ENCODE measurements around the gene THPO. TPM values are rescaled to one million over a fixed set of nuclear protein-coding genes. Genes with fewer than 3 reads are reported as not detected.

THPO gene
- total RNA-seq, 1 donor from 2014 or later = 2.3 TPM

- peaks cover 38% of the 10 kb centered on the region for H3F3A ChIP-seq (ENCODE audit: low read depth)
- TF ChIP-seq EZH2 (IDR thresholded peaks at IDR 0.05) = no peak
- TF ChIP-seq CTCF (IDR thresholded peaks at IDR 0.05) = no peak
- TF ChIP-seq EZH2phosphoT487 (IDR thresholded peaks at IDR 0.05) = no peak
- H3K79me2 ChIP-seq (ENCODE audit: low read depth) = no peaks in the 10 kb centered on the region
- H3K27ac ChIP-seq = peak overlapping the region; percentile 26
- H3K9me3 ChIP-seq (ENCODE audit: low read depth) = no peaks in the 10 kb centered on the region
- DNase-seq (ENCODE audit: low spot score) = no peak
- H2AFZ ChIP-seq (replicated peaks) = no peak overlapping the region
- Mint-ChIP-seq H3K36me3 (peaks cover 14% of the 10 kb centered on the region), H3K27ac (peak overlapping the region; percentile 5), H3K4me3 (no peak overlapping the region), H3K27me3 (ENCODE audit: insufficient read depth, low read depth) (peaks cover 5% of the 10 kb centered on the region), H3K9me3 (no peaks in the 10 kb centered on the region), H3K4me1 (peaks cover 46% of the 10 kb centered on the region)
- no peak overlapping the region for H3K9ac ChIP-seq
- no peaks in the 10 kb centered on the region for H3K36me3 ChIP-seq
- H3K4me2 ChIP-seq = no peak overlapping the region
- no peak overlapping the region for H3K4me3 ChIP-seq
- no peaks in the 10 kb centered on the region for H3K27me3 ChIP-seq
- peaks cover 41% of the 10 kb centered on the region for H4K20me1 ChIP-seq (ENCODE audit: low read depth)
- H3K4me1 ChIP-seq = peaks cover 16% of the 10 kb centered on the region
These were observed 31.4 kb downstream of the THPO start for GRCh38 chr3:184346480-184347190.

- Histone ChIP-seq H3K36me3 (no peaks in the 10 kb centered on the region), H2AFZ (replicated peaks) (no peak overlapping the region), H3K79me2 (ENCODE audit: low read depth) (peaks cover 4% of the 10 kb centered on the region), H3K4me1 (peaks cover 16% of the 10 kb centered on the region), H3K27me3 (no peaks in the 10 kb centered on the region), H3K4me3 (no peak overlapping the region), H3K27ac (peak overlapping the region; percentile 71), H4K20me1 (ENCODE audit: low read depth) (peaks cover 47% of the 10 kb centered on the region), H3K9me3 (ENCODE audit: low read depth) (no peaks in the 10 kb centered on the region), H3K9ac (no peak overlapping the region), H3F3A (ENCODE audit: low read depth) (peaks cover 38% of the 10 kb centered on the region), H3K4me2 (peak overlapping the region; percentile 59)
- DNase-seq (ENCODE audit: low spot score) = peak; percentile 88
- Mint-ChIP-seq H3K4me3 (no peak overlapping the region), H3K4me1 (peaks cover 36% of the 10 kb centered on the region), H3K27ac (peak overlapping the region; percentile 96), H3K9me3 (no peaks in the 10 kb centered on the region), H3K27me3 (ENCODE audit: insufficient read depth, low read depth) (peaks cover 5% of the 10 kb centered on the region), H3K36me3 (peaks cover 9% of the 10 kb centered on the region)
- no peak for TF ChIP-seq EZH2phosphoT487 (IDR thresholded peaks at IDR 0.05)
- TF ChIP-seq CTCF (IDR thresholded peaks at IDR 0.05) = peak; percentile 65
These were observed 32.5 kb downstream of the THPO start for GRCh38 chr3:184345317-184346144.

DNA sequence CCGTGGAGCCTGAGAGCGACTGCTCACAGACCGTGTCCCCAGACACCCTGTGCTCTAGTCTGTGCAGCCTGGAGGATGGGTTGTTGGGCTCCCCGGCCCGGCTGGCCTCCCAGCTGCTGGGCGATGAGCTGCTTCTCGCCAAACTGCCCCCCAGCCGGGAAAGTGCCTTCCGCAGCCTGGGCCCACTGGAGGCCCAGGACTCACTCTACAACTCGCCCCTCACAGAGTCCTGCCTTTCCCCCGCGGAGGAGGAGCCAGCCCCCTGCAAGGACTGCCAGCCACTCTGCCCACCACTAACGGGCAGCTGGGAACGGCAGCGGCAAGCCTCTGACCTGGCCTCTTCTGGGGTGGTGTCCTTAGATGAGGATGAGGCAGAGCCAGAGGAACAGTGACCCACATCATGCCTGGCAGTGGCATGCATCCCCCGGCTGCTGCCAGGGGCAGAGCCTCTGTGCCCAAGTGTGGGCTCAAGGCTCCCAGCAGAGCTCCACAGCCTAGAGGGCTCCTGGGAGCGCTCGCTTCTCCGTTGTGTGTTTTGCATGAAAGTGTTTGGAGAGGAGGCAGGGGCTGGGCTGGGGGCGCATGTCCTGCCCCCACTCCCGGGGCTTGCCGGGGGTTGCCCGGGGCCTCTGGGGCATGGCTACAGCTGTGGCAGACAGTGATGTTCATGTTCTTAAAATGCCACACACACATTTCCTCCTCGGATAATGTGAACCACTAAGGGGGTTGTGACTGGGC, 33.3 kb downstream of the THPO start:
- Mint-ChIP-seq H3K27me3 (ENCODE audit: insufficient read depth, low read depth) (peaks cover 5% of the 10 kb centered on the region), H3K36me3 (peaks cover 9% of the 10 kb centered on the region), H3K4me1 (peaks cover 33% of the 10 kb centered on the region), H3K9me3 (no peaks in the 10 kb centered on the region), H3K4me3 (no peak overlapping the region), H3K27ac (no peak overlapping the region)
- Histone ChIP-seq H3K79me2 (ENCODE audit: low read depth) (peaks cover 12% of the 10 kb centered on the region), H3K4me1 (peaks cover 16% of the 10 kb centered on the region), H3K27ac (peak overlapping the region; percentile 71), H3K9me3 (ENCODE audit: low read depth) (no peaks in the 10 kb centered on the region), H4K20me1 (ENCODE audit: low read depth) (peaks cover 55% of the 10 kb centered on the region), H3K9ac (no peak overlapping the region), H3K27me3 (no peaks in the 10 kb centered on the region), H2AFZ (replicated peaks) (no peak overlapping the region), H3K36me3 (no peaks in the 10 kb centered on the region), H3K4me2 (peak overlapping the region; percentile 59), H3K4me3 (no peak overlapping the region), H3F3A (ENCODE audit: low read depth) (peaks cover 33% of the 10 kb centered on the region)
- no peak for TF ChIP-seq EZH2phosphoT487 (IDR thresholded peaks at IDR 0.05)
- no peak for TF ChIP-seq EZH2 (IDR thresholded peaks at IDR 0.05)
- TF ChIP-seq CTCF (IDR thresholded peaks at IDR 0.05) = no peak
- no peak for DNase-seq (ENCODE audit: low spot score)

All from neural progenitor cell (in vitro differentiated cells).